CD4-positive, alpha-beta T cell (primary cell): ENCODE results near the gene ST14. TPM values are rescaled to one million over a fixed set of nuclear protein-coding genes. Genes with fewer than 3 reads are reported as not detected.

ENCODE experiments used
- ATAC-seq: fragments of 200-7000 bp; cut with Tn5 transposase; one replicate; pipeline ENCODE4 v1.10.0; 2022; ENCODE audit warnings: mild to moderate bottlenecking; ENCODE audit not compliant: poor library complexity
- CTCF ChIA-PET: fragments of 350-600 bp; sonication (Branson Sonifier 250); formaldehyde crosslinking; loops from one replicate; lab custom pipeline; 2021; ENCODE audit warnings: antibody characterized with exemption, inconsistent platforms; lab: Charles Lee
- POLR2A ChIA-PET: fragments of 350-600 bp; sonication (Branson Sonifier 250); formaldehyde crosslinking; loops from one replicate; lab custom pipeline; 2021; ENCODE audit warnings: antibody characterized with exemption, inconsistent platforms; lab: Charles Lee
- DNase-seq, 14 experiments: peaks; one replicate each; pipeline ENCODE4 v3.0.0-alpha.2; 2013 to 2020; ENCODE audit warnings: mixed read lengths in 2 of 14
- H3K27ac ChIP-seq, 2 donors: one replicate each; pipeline versions ENCODE4 v1.5.1 to v1.7.0; 2013; ENCODE audit warnings: low read length in 2 of 2, low read depth in 1 of 2, mild to moderate bottlenecking in 1 of 2
- H3K27me3 ChIP-seq, 2 experiments: 1 replicate in 1 of 2; 2 replicates in 1 of 2; pipeline versions ENCODE4 v1.6.1 to v1.7.0; 2013; ENCODE audit warnings: low read length in 2 of 2, control low read depth in 1 of 2, mild to moderate bottlenecking in 1 of 2, moderate library complexity in 1 of 2; ENCODE audit not compliant: insufficient read depth in 2 of 2, control insufficient read depth in 1 of 2
- H3K36me3 ChIP-seq: one replicate; pipeline ENCODE4 v1.6.1; 2013; ENCODE audit warnings: low read length, control low read depth; ENCODE audit not compliant: insufficient read depth
- H3K4me1 ChIP-seq: one replicate; pipeline ENCODE4 v1.6.1; 2013; ENCODE audit warnings: low read length, control low read depth; ENCODE audit not compliant: insufficient read depth
- H3K4me3 ChIP-seq: one replicate; pipeline ENCODE4 v1.5.1; 2013; ENCODE audit warnings: mild to moderate bottlenecking, low read length, moderate library complexity
- H3K9me3 ChIP-seq, 2 experiments: 1 replicate in 1 of 2; 2 replicates in 1 of 2; pipeline versions ENCODE4 v1.6.1 to v1.7.0; 2013; ENCODE audit warnings: low read length in 2 of 2, mild to moderate bottlenecking in 2 of 2, control low read depth in 1 of 2, moderate library complexity in 1 of 2; ENCODE audit not compliant: control insufficient read depth in 1 of 2, insufficient read depth in 1 of 2
- H3K27ac Mint-ChIP-seq: one replicate; pipeline ENCODE4 v1.8.0; 2020; ENCODE audit warnings: mixed read lengths
- H3K27me3 Mint-ChIP-seq: one replicate; pipeline ENCODE4 v1.8.0; 2021; ENCODE audit warnings: mixed read lengths
- H3K36me3 Mint-ChIP-seq: one replicate; pipeline ENCODE4 v1.8.0; 2021; ENCODE audit warnings: low read depth, mixed read lengths
- H3K4me1 Mint-ChIP-seq: one replicate; pipeline ENCODE4 v1.8.0; 2021; ENCODE audit warnings: low read depth, mixed read lengths
- H3K4me3 Mint-ChIP-seq: one replicate; pipeline ENCODE4 v1.8.0; 2020; ENCODE audit warnings: mild to moderate bottlenecking, mixed read lengths
- H3K9me3 Mint-ChIP-seq: one replicate; pipeline ENCODE4 v1.8.0; 2020; ENCODE audit warnings: mixed read lengths
- CTCF ChIP-seq: fragments of 200-600 bp; IDR thresholded peaks from one replicate; pipeline ENCODE4 v1.8.0; 2022; ENCODE audit warnings: antibody characterized with exemption, mild to moderate bottlenecking
- intact Hi-C, 2 experiments: fragments of 100-400 bp; cut with DNase I in 1 of 2; cut with micrococcal nuclease in 1 of 2; formaldehyde crosslinking; loops; one replicate each; pipeline versions ENCODE4 v1.15.1 to v1.9.0; 2023 to 2025; cut with DNase I, micrococcal nuclease
- total RNA-seq, 174 experiments: library from RNA in 2 of 174; stranded (reverse) in 2 of 174; gene quantifications; one replicate each; pipeline ENCODE4 v1.2.3 and lab custom pipeline; 2021 to 2026

The ST14 gene
- total RNA-seq, 2 experiments from 2014 or later: 0.25 to 0.31 TPM

GRCh38 chr11:130118165-130118564 lies 41.4 kb upstream of the ST14 start:
- Mint-ChIP-seq H3K4me3 (no peak overlapping the region), H3K27me3 (no peaks in the 10 kb centered on the region), H3K9me3 (no peaks in the 10 kb centered on the region), H3K27ac (no peak overlapping the region), H3K4me1 (peaks cover 44% of the 10 kb centered on the region), H3K36me3 (peaks cover 37% of the 10 kb centered on the region)
- H3K27ac ChIP-seq: no peak overlapping the region
- no peaks in the 10 kb centered on the region for H3K27me3 ChIP-seq
- intact Hi-C loops: no loop called here
- no peak overlapping the region for H3K4me3 ChIP-seq
- no peaks in the 10 kb centered on the region for H3K9me3 ChIP-seq
- POLR2A ChIA-PET: no interaction called here
- H3K4me1 ChIP-seq: peaks cover 34% of the 10 kb centered on the region
- peaks cover 9% of the 10 kb centered on the region for H3K36me3 ChIP-seq
- no peak for ATAC-seq
- no peak for TF ChIP-seq CTCF
- DNase-seq: no peak
- CTCF ChIA-PET: interaction anchor here (1.4 kb wide), 1 partner anchor 14 kb away, joined by 3 read pairs; no protein-coding TSS in a partner anchor

- TF ChIP-seq CTCF: no peak
- DNase-seq (peak in 6 of 14 experiments; percentile 11 to 65 (median 40)), ATAC-seq (peak; percentile 74)
- no peaks in the 10 kb centered on the region for H3K9me3 Mint-ChIP-seq
- H3K4me1 Mint-ChIP-seq: peaks cover 44% of the 10 kb centered on the region
- H3K36me3 ChIP-seq: peaks cover 14% of the 10 kb centered on the region
- no peak overlapping the region for H3K27ac Mint-ChIP-seq
- H3K4me3 Mint-ChIP-seq: peak overlapping the region; percentile 1
- H3K27ac ChIP-seq: no peak overlapping the region
- peaks cover 34% of the 10 kb centered on the region for H3K4me1 ChIP-seq
- POLR2A ChIA-PET: interaction anchor here (0.8 to 1.0 kb wide), 2 partner anchors 115 to 1274 kb away, joined by 4 to 5 read pairs; no protein-coding TSS in a partner anchor
- intact Hi-C loops: no loop called here
- CTCF ChIA-PET: interaction anchor here (1.3 to 1.4 kb wide), 2 partner anchors 9 to 13 kb away, joined by 3 to 4 read pairs; no protein-coding TSS in a partner anchor
- H3K4me3 ChIP-seq: no peak overlapping the region
- peaks cover 36% of the 10 kb centered on the region for H3K36me3 Mint-ChIP-seq
- no peaks in the 10 kb centered on the region for H3K9me3 ChIP-seq
- H3K27me3 Mint-ChIP-seq: no peaks in the 10 kb centered on the region
- no peaks in the 10 kb centered on the region for H3K27me3 ChIP-seq
Measured at GRCh38 chr11:130118636-130119387, 40.8 kb upstream of the ST14 start.

GRCh38 chr11:130120045-130120444 lies 39.5 kb upstream of the ST14 start:
- ChIA-PET CTCF (interaction anchor here (0.8 kb wide), 1 partner anchor 12 kb away, joined by 5 read pairs; no protein-coding TSS in a partner anchor), POLR2A (interaction anchor here (0.8 to 1.0 kb wide), 2 partner anchors 117 to 1275 kb away, joined by 4 to 5 read pairs; no protein-coding TSS in a partner anchor)
- H3K27me3 Mint-ChIP-seq: no peaks in the 10 kb centered on the region
- intact Hi-C loops: no loop called here
- peaks cover 44% of the 10 kb centered on the region for H3K4me1 Mint-ChIP-seq
- Histone ChIP-seq H3K36me3 (peaks cover 18% of the 10 kb centered on the region), H3K4me3 (no peak overlapping the region), H3K27ac (no peak overlapping the region), H3K27me3 (no peaks in the 10 kb centered on the region), H3K4me1 (peaks cover 34% of the 10 kb centered on the region), H3K9me3 (no peaks in the 10 kb centered on the region)
- ATAC-seq: no peak
- DNase-seq: no peak
- no peak overlapping the region for H3K27ac Mint-ChIP-seq
- no peak overlapping the region for H3K4me3 Mint-ChIP-seq
- TF ChIP-seq CTCF: no peak
- no peaks in the 10 kb centered on the region for H3K9me3 Mint-ChIP-seq
- peaks cover 39% of the 10 kb centered on the region for H3K36me3 Mint-ChIP-seq
